ENCODE results near the gene GUCY2C.

Gene GUCY2C

GRCh38 chr12:14612898-14613445 is 83.4 kb downstream of the GUCY2C start:
- Histone ChIP-seq H3K9me2 (replicated peaks; ENCODE audit: control insufficient read depth, low read length) (no peaks in the 10 kb centered on the region), H3K27ac (ENCODE audit: low read depth, low read length) (peak overlapping the region; percentile 93), H3K79me2 (ENCODE audit: control insufficient read depth, low read length) (no peaks in the 10 kb centered on the region), H3K36me3 (ENCODE audit: control insufficient read depth, low read length) (peaks cover 14% of the 10 kb centered on the region), H4K20me1 (ENCODE audit: control insufficient read depth, insufficient read depth, low read depth, low read length) (no peaks in the 10 kb centered on the region), H3K27me3 (ENCODE audit: control insufficient read depth, low read length) (no peaks in the 10 kb centered on the region), H3K4me1 (ENCODE audit: control insufficient read depth, low read length) (peaks cover 52% of the 10 kb centered on the region), H3K9me3 (ENCODE audit: control insufficient read depth, insufficient read depth, low read length) (peaks cover 12% of the 10 kb centered on the region; the same call in 1 of the 2 replicates), H3K4me3 (ENCODE audit: low read length) (peak overlapping the region; percentile 67), H3K4me2 (ENCODE audit: low read length) (peak overlapping the region; percentile 74), H3F3A (ENCODE audit: control insufficient read depth, insufficient read depth) (peaks cover 9% of the 10 kb centered on the region)
- no peak for TF ChIP-seq EZH2phosphoT487 (IDR thresholded peaks at IDR 0.05; ENCODE audit: borderline replicate concordance, low read length)

DNA sequence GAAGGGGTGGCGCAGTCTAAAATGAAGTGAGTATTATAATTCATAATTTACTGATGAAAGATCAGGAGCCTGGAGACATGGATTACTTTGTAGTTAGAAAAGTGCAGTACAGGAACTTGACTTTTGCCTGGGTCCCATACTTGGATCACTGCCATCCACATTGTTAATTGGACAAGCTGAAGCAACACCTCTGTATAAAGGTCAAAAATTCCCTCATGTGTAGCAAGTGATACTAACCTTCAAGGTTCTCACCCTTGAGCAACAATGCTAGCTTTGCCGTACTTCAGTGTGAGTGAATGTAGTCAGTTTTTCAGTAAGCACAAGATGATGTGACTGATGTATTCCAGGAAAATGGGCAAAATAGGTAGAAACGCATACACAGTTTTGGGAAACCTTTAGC is 84.1 kb downstream of the GUCY2C start:
- TF ChIP-seq CTCF (IDR thresholded peaks at IDR 0.05; ENCODE audit: low read depth, low read length, poor library complexity, severe bottlenecking) = no peak
- TF ChIP-seq EZH2phosphoT487 (IDR thresholded peaks at IDR 0.05; ENCODE audit: borderline replicate concordance, low read length) = no peak
- peaks cover 12% of the 10 kb centered on the region; the same call in 1 of the 2 replicates for H3K9me3 ChIP-seq (ENCODE audit: control insufficient read depth, insufficient read depth, low read length)
- H3K4me2 ChIP-seq (ENCODE audit: low read length) = no peak overlapping the region

GRCh38 chr12:14611640-14612203 is 84.7 kb downstream of the GUCY2C start:
- Histone ChIP-seq H3F3A (ENCODE audit: control insufficient read depth, insufficient read depth) (peaks cover 9% of the 10 kb centered on the region), H3K36me3 (ENCODE audit: control insufficient read depth, low read length) (peaks cover 14% of the 10 kb centered on the region), H3K79me2 (ENCODE audit: control insufficient read depth, low read length) (no peaks in the 10 kb centered on the region), H4K20me1 (ENCODE audit: control insufficient read depth, insufficient read depth, low read depth, low read length) (no peaks in the 10 kb centered on the region), H3K4me2 (ENCODE audit: low read length) (no peak overlapping the region), H3K4me1 (ENCODE audit: control insufficient read depth, low read length) (peaks cover 52% of the 10 kb centered on the region), H3K9me2 (replicated peaks; ENCODE audit: control insufficient read depth, low read length) (no peaks in the 10 kb centered on the region), H3K9me3 (ENCODE audit: control insufficient read depth, insufficient read depth, low read length) (peaks cover 15% of the 10 kb centered on the region; the same call in 1 of the 2 replicates), H3K4me3 (ENCODE audit: low read length) (no peak overlapping the region), H3K27me3 (ENCODE audit: control insufficient read depth, low read length) (no peaks in the 10 kb centered on the region), H3K27ac (ENCODE audit: low read depth, low read length) (no peak overlapping the region)
- TF ChIP-seq CTCF (IDR thresholded peaks at IDR 0.05; ENCODE audit: low read depth, low read length, poor library complexity, severe bottlenecking) = no peak
- no peak for TF ChIP-seq EZH2phosphoT487 (IDR thresholded peaks at IDR 0.05; ENCODE audit: borderline replicate concordance, low read length)

More for the DNA sequence above, 84.1 kb downstream of the GUCY2C start:
- no peak overlapping the region for H3K27ac ChIP-seq (ENCODE audit: low read depth, low read length)
- peaks cover 9% of the 10 kb centered on the region for H3F3A ChIP-seq (ENCODE audit: control insufficient read depth, insufficient read depth)
- peaks cover 14% of the 10 kb centered on the region for H3K36me3 ChIP-seq (ENCODE audit: control insufficient read depth, low read length)
- peaks cover 52% of the 10 kb centered on the region for H3K4me1 ChIP-seq (ENCODE audit: control insufficient read depth, low read length)
- H3K79me2 ChIP-seq (ENCODE audit: control insufficient read depth, low read length) = no peaks in the 10 kb centered on the region
- no peaks in the 10 kb centered on the region for H3K27me3 ChIP-seq (ENCODE audit: control insufficient read depth, low read length)
- no peaks in the 10 kb centered on the region for H3K9me2 ChIP-seq (replicated peaks; ENCODE audit: control insufficient read depth, low read length)
- no peaks in the 10 kb centered on the region for H4K20me1 ChIP-seq (ENCODE audit: control insufficient read depth, insufficient read depth, low read depth, low read length)
- no peak overlapping the region for H3K4me3 ChIP-seq (ENCODE audit: low read length)

GRCh38 chr12:14607568-14607967 is 88.8 kb downstream of the GUCY2C start:
- Histone ChIP-seq H3K4me2 (ENCODE audit: low read length) (no peak overlapping the region), H3K27ac (ENCODE audit: low read depth, low read length) (no peak overlapping the region), H4K20me1 (ENCODE audit: control insufficient read depth, insufficient read depth, low read depth, low read length) (no peaks in the 10 kb centered on the region), H3K4me3 (ENCODE audit: low read length) (no peak overlapping the region), H3K9me2 (replicated peaks; ENCODE audit: control insufficient read depth, low read length) (no peaks in the 10 kb centered on the region), H3K27me3 (ENCODE audit: control insufficient read depth, low read length) (no peaks in the 10 kb centered on the region), H3K9me3 (ENCODE audit: control insufficient read depth, insufficient read depth, low read length) (peaks cover 35% of the 10 kb centered on the region; the same call in 1 of the 2 replicates), H3K4me1 (ENCODE audit: control insufficient read depth, low read length) (peaks cover 11% of the 10 kb centered on the region), H3K36me3 (ENCODE audit: control insufficient read depth, low read length) (peaks cover 9% of the 10 kb centered on the region), H3K79me2 (ENCODE audit: control insufficient read depth, low read length) (no peaks in the 10 kb centered on the region), H3F3A (ENCODE audit: control insufficient read depth, insufficient read depth) (no peaks in the 10 kb centered on the region; the same call in 1 of the 2 replicates)
- TF ChIP-seq EZH2phosphoT487 (IDR thresholded peaks at IDR 0.05; ENCODE audit: borderline replicate concordance, low read length) = no peak
- no peak for TF ChIP-seq CTCF (IDR thresholded peaks at IDR 0.05; ENCODE audit: low read depth, low read length, poor library complexity, severe bottlenecking)
